GM19468 (cell line): ENCODE results near the gene GLYATL3.
A peak's percentile ranks its signal among the peaks of the same experiment; 100 is the strongest.

Experiments
- ATAC-seq: cut with Tn5 transposase; IDR thresholded peaks from one replicate; pipeline ENCODE4 v1.9.1; 2021; ENCODE audit warnings: mild to moderate bottlenecking, moderate library complexity, moderate number of reproducible peaks; ENCODE audit not compliant: unreplicated experiment; ENCODE audit errors: extremely low read depth

Gene GLYATL3

DNA sequence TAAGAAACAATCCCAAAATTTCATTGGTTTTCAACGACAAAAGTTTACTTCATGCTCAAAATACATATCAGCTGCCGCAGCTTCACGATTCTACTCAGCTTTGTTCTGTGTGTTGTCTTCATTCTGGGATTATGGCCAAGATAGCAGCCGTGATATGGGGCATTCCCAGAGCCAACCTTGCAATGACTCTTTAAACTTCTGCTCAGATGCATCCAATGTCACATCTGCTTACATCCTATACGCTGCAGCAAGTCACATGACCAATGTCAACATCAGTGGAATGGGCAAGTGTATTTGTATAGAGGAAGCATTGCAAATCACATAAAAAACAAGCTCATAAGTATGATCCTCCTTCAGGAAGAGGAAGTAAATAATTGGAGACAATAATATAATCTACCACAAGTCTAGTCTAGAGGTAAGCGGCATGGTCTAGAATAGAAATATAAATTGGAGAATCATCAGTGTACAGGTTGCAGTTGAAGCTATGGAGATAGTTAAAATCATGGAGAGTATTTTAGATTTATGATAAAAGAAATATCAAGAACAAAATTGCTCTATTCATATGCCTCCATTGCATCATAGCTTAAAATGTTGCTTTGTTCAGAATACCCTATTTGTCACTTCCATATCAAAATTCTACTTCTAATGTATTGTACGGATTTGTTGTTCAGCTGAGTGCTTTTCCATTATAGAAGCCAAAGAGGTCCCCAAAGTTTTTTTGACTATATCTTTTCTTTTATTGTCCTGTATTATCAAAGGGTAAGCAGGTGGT lies 43.5 kb downstream of the GLYATL3 start:
- no peak for ATAC-seq

DNA sequence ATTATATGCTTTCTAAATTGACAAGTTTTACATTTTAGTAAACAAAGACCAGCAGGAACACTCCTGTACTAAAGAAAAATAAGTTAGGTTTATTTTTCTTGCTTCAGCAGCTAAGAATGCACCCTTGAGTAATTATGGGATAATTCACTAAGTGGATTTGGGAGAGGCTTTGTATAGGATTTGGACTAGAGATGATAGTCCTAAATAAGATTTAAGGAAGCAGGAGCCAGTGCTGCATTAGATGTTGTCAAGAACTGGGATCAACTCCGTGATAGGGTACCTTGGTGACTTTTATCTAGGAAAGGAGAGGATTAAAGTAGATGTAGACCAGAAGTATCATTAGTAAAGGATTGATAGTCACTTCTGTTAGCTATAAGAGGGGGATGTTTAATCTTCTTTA lies 46.6 kb downstream of the GLYATL3 start:
- no peak for ATAC-seq

DNA sequence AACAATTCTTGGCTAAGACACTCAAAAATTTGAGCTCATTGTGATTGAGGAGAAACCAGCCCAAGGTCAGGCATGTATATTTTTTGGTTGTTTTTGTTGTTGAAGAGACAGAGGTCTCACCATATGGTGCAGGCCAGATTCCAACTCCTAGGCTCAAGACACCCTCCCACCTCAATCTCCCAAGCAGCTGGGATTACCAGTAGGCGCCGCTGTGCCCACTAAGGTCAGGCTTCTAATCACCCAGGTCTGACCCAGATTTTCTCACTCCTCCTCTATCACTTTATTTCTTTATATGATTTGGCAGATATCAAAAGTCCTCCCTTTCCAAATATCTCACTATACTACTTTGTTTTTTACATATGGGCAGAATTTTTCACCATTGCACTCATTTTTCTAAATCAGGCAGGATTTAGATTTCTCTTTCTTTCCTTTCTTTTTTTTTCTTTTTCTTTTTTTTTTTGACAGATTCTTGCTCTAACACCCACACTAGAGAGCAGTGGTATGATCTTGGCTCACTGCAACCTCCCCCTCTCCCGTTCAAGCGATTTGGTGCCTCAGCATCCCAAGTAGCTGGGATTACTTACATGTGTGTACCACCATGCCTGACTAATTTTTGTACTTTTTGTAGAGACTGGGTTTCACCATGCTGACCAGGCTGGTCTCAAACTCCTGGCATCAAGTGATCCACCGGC lies 49.0 kb downstream of the GLYATL3 start:
- ATAC-seq: no peak

GRCh38 chr6:49549691-49550491 lies 50.2 kb downstream of the GLYATL3 start:
- no peak for ATAC-seq

- peak; percentile 28 for ATAC-seq
These were observed 50.9 kb downstream of the GLYATL3 start, which contains the start of gene C6orf141 for GRCh38 chr6:49550492-49551077. Gene C6orf141, plus strand, starts transcription at chr6:49550668. Its CDS starts 125 bp downstream, at chr6:49550793.

DNA sequence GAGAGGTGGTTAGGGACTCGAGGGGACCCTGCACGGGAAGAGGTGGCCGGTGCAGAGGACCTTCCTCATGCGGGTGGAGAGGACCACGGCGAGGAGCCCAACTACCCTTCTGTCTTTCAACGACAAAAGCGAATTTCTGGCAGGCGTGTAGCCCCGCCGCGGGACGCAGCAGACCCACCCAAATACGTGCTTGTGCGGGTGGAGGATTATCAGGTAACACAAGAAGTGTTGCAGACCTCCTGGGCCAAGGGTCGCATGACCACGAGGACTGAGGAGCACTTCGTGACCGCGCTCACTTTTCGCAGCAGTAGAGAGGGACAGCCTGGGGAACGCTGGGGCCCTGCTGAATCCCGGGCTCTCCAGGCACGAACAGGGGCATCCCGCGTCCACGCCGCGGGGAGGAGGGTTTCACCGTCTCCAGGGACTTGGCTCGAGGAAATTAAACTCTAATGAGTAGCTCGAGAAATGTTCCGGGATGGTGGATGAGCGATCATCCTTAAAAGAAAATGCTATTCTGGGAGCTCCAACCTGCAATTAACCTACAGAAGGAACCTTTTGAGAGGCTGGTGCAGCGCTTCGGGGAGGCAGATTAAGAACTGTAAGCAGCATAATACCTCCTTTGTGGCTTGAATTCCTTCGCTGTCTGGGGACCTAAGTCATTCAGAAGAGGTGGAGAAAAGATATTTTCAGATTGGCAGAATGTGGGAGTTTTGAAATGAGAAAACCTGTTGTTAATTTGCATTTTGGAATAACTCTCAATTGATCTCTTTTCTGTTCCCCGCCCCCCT lies 51.5 kb downstream of the GLYATL3 start:
- no peak for ATAC-seq

GRCh38 chr6:49551866-49552129 lies 52.1 kb downstream of the GLYATL3 start:
- no peak for ATAC-seq

GRCh38 chr6:49552596-49552995 lies 52.9 kb downstream of the GLYATL3 start:
- ATAC-seq: no peak

GRCh38 chr6:49553384-49553783 lies 53.7 kb downstream of the GLYATL3 start:
- ATAC-seq: no peak

DNA sequence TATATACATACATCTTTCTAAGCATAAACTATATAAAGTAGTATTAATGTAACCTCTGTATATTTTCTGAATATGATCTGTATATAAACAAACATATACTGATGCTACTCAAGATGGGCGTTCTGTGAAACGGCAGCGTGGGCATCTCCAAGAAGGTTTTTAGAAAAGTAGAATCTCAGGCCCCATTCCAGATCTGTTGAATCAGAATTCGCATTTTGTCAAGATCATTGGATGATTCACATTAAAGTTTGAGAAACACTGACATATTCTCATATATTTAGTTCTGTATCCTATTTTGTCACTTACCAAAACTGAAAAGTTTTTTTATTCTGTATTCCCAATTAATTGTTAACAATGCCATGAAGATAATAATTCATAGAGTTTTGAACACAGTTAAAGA lies 56.2 kb downstream of the GLYATL3 start:
- ATAC-seq: no peak

DNA sequence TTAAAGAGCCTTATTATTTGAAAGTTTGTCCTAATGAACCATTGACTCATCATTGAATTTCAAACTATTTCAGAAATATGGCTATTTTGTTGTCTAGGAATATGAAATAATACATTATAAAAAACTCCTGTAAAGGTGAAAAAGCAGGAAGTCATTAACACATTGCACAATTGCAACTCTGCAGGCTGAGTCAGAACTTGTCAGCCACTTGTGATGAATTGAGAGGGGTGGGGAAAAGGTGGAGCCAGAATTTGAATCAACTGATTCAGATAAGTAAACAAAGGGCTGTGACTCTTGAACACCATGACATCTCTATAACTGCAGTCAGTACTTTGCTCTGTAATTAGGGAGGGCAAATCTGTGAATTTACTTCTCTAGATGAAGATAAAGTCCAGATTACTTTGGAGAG lies 56.7 kb downstream of the GLYATL3 start:
- ATAC-seq: no peak

- ATAC-seq: no peak
These were observed 57.5 kb downstream of the GLYATL3 start for GRCh38 chr6:49557177-49557576.

DNA sequence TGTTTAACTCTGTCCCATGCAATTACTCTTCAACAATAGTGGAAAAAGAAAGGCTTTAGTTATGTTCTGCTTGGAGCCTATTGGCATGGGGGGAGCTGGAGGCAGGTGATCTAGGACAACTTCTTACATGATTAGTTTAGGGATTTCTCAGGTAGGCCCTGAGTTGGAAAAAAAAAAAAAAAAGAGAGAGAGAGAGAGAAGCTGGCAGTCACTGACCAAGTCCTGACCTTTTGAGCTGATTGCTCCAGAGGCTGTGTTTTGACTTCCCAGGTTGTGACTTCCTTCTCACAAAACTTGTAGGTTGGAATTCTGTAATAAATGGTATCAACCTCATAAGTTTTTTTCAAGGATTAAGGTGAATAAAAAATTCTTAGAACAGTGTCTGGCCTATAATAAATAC lies 58.5 kb downstream of the GLYATL3 start:
- ATAC-seq: no peak

- ATAC-seq: no peak
These were observed 63.5 kb downstream of the GLYATL3 start for GRCh38 chr6:49563006-49563886.

- no peak for ATAC-seq
These were observed 64.8 kb downstream of the GLYATL3 start for GRCh38 chr6:49564552-49564951.

DNA sequence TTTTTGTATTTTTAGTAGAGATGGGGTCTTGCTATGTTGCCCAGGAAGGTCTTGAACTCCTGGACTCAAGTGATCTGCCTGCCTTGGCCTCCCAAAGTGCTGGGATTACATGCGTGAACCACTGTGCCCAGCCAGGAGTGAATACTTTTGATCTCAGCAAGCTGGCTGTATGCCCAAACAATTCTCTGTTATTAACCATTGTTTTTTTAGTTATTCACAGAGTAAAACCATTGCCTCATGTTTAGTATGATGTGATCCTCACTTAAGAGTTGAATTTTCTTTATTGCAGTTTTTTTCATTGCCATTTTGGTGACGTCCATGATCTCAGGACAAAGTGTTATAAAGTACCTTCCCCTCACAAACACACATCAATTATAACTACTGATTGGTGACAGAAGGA lies 65.5 kb downstream of the GLYATL3 start:
- ATAC-seq: no peak

DNA sequence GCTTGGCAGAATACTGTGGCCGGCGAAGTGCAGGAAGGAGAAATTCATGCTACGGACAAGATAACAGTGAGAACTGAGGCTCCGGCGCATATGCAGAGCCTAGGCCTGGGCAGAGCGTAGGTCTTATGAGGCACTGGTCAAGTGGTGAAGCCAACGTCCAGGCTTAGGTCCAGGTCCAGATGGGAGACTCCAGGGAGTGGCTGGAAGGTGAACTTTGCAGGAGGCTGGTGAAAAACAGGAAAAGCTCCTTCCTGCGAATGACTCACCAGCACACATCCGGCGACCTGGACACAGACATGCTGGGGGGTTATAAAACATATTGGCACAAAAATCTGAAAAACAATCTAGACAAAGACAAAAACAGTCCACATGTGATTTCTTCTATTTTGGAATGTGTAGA lies 66.1 kb downstream of the GLYATL3 start:
- no peak for ATAC-seq

- no peak for ATAC-seq
These were observed 70.9 kb downstream of the GLYATL3 start for GRCh38 chr6:49570474-49571079.

DNA sequence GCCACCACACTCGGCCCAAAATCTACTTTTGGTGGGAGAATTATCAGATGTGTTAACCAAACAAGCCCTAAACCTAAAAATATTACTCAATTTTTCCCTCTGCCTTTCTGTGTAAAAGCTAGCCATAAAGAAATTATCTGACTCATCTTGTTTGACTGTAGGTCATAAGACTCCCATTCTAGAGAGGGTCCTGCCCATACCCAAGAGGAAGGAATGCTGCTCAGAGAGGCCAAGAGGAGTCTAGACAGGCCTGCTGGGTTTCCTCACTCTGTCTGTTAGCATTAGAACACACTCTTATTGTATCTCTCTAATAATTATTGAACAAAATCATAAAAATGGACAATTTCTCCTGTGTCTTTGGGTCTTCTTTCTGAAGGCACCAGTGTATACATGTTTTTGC lies 76.9 kb downstream of the GLYATL3 start:
- no peak for ATAC-seq
